SK-N-SH treated with all-trans-retinoic acid at 6 μM for 48 hours (cell line): ENCODE measurements around the gene PDGFD.

ENCODE experiments used
- ATAC-seq: fragments of 200-7000 bp; cut with Tn5 transposase; 3 replicates; pipeline ENCODE4 v1.9.1; 2020; ENCODE audit warnings: mild to moderate bottlenecking, moderate library complexity
- ARNTL ChIP-seq: fragments of 450-650 bp; formaldehyde crosslinking; IDR thresholded peaks from 2 replicates; pipeline ENCODE4 v1.5.0; 2020; ENCODE audit warnings: low read depth, mild to moderate bottlenecking, moderate library complexity, borderline replicate concordance
- BACH2 ChIP-seq: fragments of 250-450 bp; sonication (Bioruptor Pico); IDR thresholded peaks from 2 replicates; pipeline ENCODE4 v1.9.0; 2021; ENCODE audit warnings: mild to moderate bottlenecking, borderline replicate concordance
- CSDC2 ChIP-seq: fragments of 250-450 bp; sonication (Bioruptor Pico); IDR thresholded peaks from 2 replicates; pipeline ENCODE4 v1.5.0; 2020; ENCODE audit warnings: mild to moderate bottlenecking, moderate library complexity
- ESRRG ChIP-seq: fragments of 250-450 bp; sonication (Bioruptor Pico); IDR thresholded peaks from 2 replicates; pipeline ENCODE4 v1.6.1; 2021; ENCODE audit warnings: mild to moderate bottlenecking
- GLIS3 ChIP-seq: fragments of 250-450 bp; sonication (Bioruptor Pico); IDR thresholded peaks from 2 replicates; pipeline ENCODE4 v1.5.0; 2020; ENCODE audit warnings: mild to moderate bottlenecking, moderate library complexity
- ISL1 ChIP-seq: fragments of 250-450 bp; sonication (Bioruptor Pico); IDR thresholded peaks from 2 replicates; pipeline ENCODE4 v2.1.2; 2022; ENCODE audit warnings: mild to moderate bottlenecking, moderate library complexity
- OSR1 ChIP-seq: fragments of 250-450 bp; sonication (Bioruptor Pico); IDR thresholded peaks from 2 replicates; pipeline ENCODE4 v1.8.0; 2022; ENCODE audit warnings: moderate library complexity, mild to moderate bottlenecking, inconsistent platforms
- RARB ChIP-seq: fragments of 250-450 bp; sonication (Bioruptor Pico); IDR thresholded peaks from 2 replicates; pipeline ENCODE4 v1.8.0; 2021; ENCODE audit warnings: mild to moderate bottlenecking, moderate library complexity
- SNAI2 ChIP-seq: fragments of 250-450 bp; sonication (Bioruptor Pico); IDR thresholded peaks from 2 replicates; pipeline ENCODE4 v1.5.0; 2020; ENCODE audit warnings: mild to moderate bottlenecking, moderate library complexity
- TCF4 ChIP-seq: fragments of 250-450 bp; sonication (Bioruptor Pico); IDR thresholded peaks from 2 replicates; pipeline ENCODE4 v1.8.0; 2021; ENCODE audit warnings: mild to moderate bottlenecking, moderate library complexity, borderline replicate concordance
- TOX ChIP-seq: fragments of 250-450 bp; sonication (Bioruptor Pico); IDR thresholded peaks from 2 replicates; pipeline ENCODE4 v1.8.0; 2021; ENCODE audit warnings: mild to moderate bottlenecking, moderate library complexity, borderline replicate concordance
- ZC3H10 ChIP-seq: fragments of 250-450 bp; sonication (Bioruptor Pico); IDR thresholded peaks from 2 replicates; pipeline ENCODE4 v1.5.1; 2021; ENCODE audit warnings: mild to moderate bottlenecking, moderate library complexity
- ZFP3 ChIP-seq: fragments of 250-450 bp; sonication (Bioruptor Pico); IDR thresholded peaks from 2 replicates; pipeline ENCODE4 v1.5.0; 2020; ENCODE audit warnings: mild to moderate bottlenecking, moderate library complexity
- ZFP30 ChIP-seq: fragments of 450-650 bp; formaldehyde crosslinking; IDR thresholded peaks from 2 replicates; pipeline ENCODE4 v1.5.0; 2022; ENCODE audit warnings: mild to moderate bottlenecking, moderate library complexity
- ZNF565 ChIP-seq: fragments of 450-650 bp; formaldehyde crosslinking; conservative IDR thresholded peaks from 2 replicates; pipeline ENCODE4 v1.5.0; 2020; ENCODE audit warnings: low read depth, mild to moderate bottlenecking, moderate library complexity
- ZNF70 ChIP-seq: fragments of 450-650 bp; formaldehyde crosslinking; IDR thresholded peaks from 2 replicates; pipeline ENCODE4 v1.5.0; 2020; ENCODE audit warnings: mild to moderate bottlenecking, moderate library complexity
- ZNF8 ChIP-seq: fragments of 450-650 bp; formaldehyde crosslinking; IDR thresholded peaks from 2 replicates; pipeline ENCODE4 v1.5.0; 2020; ENCODE audit warnings: mild to moderate bottlenecking, moderate library complexity
- TF ChIP-seq, protein P1 (sequence below): fragments of 250-450 bp; sonication (Bioruptor Pico); IDR thresholded peaks from 2 replicates; pipeline ENCODE4 v1.8.0; 2020; ENCODE audit warnings: mild to moderate bottlenecking, moderate library complexity, borderline replicate concordance
- TF ChIP-seq, protein P2 (sequence below): fragments of 250-450 bp; sonication (Bioruptor Pico); IDR thresholded peaks from 2 replicates; pipeline ENCODE4 v1.8.0; 2021; ENCODE audit warnings: low read depth, mild to moderate bottlenecking, moderate library complexity, borderline replicate concordance
- TF ChIP-seq, protein P3 (sequence below): fragments of 250-450 bp; sonication (Bioruptor Pico); IDR thresholded peaks from 2 replicates; pipeline ENCODE4 v1.5.1; 2020; ENCODE audit warnings: low read depth, mild to moderate bottlenecking, moderate library complexity
- TF ChIP-seq, protein P4 (sequence below): fragments of 250-450 bp; sonication (Bioruptor Pico); IDR thresholded peaks from 2 replicates; pipeline ENCODE4 v1.5.0; 2020; ENCODE audit warnings: mild to moderate bottlenecking, moderate library complexity
- TF ChIP-seq, protein P5 (sequence below): fragments of 250-450 bp; sonication (Bioruptor Pico); IDR thresholded peaks from 2 replicates; pipeline ENCODE4 v1.5.1; 2021; ENCODE audit warnings: mild to moderate bottlenecking, moderate library complexity

The PDGFD gene

DNA sequence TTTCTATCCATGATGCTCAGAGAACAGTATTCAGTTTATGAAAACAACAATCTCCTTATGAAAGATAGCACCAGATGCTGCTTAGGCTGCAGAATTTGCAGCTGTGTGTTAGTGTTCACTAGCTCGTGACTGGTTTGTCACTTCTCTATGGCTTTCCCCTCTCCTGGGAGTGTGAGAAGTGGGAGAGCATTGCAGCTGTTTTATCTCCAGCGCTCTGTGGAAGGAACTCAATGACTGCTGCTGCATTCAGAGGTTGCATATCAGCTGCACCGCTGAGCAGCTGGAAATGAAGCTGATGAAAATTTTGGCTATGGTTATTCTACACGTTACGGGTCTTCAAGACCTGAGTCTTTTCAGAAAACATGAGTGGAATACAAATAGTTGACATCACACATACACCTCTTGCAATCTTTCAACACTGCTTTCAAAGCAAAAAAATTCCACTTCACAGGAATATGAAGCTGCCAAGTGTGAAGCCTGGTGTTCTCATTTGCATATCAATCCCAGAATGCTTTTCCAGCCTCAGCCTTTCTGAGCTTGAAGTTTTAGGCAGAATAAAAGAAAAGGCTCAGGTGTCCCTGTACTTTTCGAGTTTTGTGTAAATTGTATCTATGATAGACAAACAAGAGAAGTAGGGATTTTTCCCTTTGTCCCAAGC, 276.8 kb downstream of the PDGFD start:
- no peak for ATAC-seq
- TF ChIP-seq ZNF70 (CRISPR knock-in tag) (no peak), SNAI2 (CRISPR knock-in tag) (no peak), CSDC2 (no peak), ZC3H10 (CRISPR knock-in tag) (no peak), TCF4 (no peak), TOX (CRISPR knock-in tag) (no peak), RARB (CRISPR knock-in tag) (no peak), ZFP3 (CRISPR knock-in tag) (no peak), BACH2 (no peak), ISL1 (CRISPR knock-in tag) (no peak), ARNTL (CRISPR knock-in tag) (no peak), ESRRG (CRISPR knock-in tag) (no peak), OSR1 (CRISPR knock-in tag) (no peak), ZNF8 (CRISPR knock-in tag) (no peak), ZNF565 (CRISPR knock-in tag) (no peak)
- TF ChIP-seq, protein P1, sequence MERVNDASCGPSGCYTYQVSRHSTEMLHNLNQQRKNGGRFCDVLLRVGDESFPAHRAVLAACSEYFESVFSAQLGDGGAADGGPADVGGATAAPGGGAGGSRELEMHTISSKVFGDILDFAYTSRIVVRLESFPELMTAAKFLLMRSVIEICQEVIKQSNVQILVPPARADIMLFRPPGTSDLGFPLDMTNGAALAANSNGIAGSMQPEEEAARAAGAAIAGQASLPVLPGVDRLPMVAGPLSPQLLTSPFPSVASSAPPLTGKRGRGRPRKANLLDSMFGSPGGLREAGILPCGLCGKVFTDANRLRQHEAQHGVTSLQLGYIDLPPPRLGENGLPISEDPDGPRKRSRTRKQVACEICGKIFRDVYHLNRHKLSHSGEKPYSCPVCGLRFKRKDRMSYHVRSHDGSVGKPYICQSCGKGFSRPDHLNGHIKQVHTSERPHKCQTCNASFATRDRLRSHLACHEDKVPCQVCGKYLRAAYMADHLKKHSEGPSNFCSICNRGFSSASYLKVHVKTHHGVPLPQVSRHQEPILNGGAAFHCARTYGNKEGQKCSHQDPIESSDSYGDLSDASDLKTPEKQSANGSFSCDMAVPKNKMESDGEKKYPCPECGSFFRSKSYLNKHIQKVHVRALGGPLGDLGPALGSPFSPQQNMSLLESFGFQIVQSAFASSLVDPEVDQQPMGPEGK (CRISPR knock-in tag): no peak
- TF ChIP-seq, protein P2, sequence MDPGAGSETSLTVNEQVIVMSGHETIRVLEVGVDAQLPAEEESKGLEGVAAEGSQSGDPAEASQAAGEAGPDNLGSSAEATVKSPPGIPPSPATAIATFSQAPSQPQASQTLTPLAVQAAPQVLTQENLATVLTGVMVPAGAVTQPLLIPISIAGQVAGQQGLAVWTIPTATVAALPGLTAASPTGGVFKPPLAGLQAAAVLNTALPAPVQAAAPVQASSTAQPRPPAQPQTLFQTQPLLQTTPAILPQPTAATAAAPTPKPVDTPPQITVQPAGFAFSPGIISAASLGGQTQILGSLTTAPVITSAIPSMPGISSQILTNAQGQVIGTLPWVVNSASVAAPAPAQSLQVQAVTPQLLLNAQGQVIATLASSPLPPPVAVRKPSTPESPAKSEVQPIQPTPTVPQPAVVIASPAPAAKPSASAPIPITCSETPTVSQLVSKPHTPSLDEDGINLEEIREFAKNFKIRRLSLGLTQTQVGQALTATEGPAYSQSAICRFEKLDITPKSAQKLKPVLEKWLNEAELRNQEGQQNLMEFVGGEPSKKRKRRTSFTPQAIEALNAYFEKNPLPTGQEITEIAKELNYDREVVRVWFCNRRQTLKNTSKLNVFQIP (CRISPR knock-in tag): no peak
- TF ChIP-seq, protein P3, sequence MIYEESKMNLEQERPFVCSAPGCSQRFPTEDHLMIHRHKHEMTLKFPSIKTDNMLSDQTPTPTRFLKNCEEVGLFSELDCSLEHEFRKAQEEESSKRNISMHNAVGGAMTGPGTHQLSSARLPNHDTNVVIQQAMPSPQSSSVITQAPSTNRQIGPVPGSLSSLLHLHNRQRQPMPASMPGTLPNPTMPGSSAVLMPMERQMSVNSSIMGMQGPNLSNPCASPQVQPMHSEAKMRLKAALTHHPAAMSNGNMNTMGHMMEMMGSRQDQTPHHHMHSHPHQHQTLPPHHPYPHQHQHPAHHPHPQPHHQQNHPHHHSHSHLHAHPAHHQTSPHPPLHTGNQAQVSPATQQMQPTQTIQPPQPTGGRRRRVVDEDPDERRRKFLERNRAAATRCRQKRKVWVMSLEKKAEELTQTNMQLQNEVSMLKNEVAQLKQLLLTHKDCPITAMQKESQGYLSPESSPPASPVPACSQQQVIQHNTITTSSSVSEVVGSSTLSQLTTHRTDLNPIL (CRISPR knock-in tag): no peak
- TF ChIP-seq, protein P4, sequence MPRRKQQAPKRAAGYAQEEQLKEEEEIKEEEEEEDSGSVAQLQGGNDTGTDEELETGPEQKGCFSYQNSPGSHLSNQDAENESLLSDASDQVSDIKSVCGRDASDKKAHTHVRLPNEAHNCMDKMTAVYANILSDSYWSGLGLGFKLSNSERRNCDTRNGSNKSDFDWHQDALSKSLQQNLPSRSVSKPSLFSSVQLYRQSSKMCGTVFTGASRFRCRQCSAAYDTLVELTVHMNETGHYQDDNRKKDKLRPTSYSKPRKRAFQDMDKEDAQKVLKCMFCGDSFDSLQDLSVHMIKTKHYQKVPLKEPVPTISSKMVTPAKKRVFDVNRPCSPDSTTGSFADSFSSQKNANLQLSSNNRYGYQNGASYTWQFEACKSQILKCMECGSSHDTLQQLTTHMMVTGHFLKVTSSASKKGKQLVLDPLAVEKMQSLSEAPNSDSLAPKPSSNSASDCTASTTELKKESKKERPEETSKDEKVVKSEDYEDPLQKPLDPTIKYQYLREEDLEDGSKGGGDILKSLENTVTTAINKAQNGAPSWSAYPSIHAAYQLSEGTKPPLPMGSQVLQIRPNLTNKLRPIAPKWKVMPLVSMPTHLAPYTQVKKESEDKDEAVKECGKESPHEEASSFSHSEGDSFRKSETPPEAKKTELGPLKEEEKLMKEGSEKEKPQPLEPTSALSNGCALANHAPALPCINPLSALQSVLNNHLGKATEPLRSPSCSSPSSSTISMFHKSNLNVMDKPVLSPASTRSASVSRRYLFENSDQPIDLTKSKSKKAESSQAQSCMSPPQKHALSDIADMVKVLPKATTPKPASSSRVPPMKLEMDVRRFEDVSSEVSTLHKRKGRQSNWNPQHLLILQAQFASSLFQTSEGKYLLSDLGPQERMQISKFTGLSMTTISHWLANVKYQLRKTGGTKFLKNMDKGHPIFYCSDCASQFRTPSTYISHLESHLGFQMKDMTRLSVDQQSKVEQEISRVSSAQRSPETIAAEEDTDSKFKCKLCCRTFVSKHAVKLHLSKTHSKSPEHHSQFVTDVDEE (CRISPR knock-in tag): no peak
- TF ChIP-seq, protein P5, sequence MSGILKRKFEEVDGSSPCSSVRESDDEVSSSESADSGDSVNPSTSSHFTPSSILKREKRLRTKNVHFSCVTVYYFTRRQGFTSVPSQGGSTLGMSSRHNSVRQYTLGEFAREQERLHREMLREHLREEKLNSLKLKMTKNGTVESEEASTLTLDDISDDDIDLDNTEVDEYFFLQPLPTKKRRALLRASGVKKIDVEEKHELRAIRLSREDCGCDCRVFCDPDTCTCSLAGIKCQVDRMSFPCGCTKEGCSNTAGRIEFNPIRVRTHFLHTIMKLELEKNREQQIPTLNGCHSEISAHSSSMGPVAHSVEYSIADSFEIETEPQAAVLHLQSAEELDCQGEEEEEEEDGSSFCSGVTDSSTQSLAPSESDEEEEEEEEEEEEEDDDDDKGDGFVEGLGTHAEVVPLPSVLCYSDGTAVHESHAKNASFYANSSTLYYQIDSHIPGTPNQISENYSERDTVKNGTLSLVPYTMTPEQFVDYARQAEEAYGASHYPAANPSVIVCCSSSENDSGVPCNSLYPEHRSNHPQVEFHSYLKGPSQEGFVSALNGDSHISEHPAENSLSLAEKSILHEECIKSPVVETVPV (CRISPR knock-in tag): no peak
- TF ChIP-seq, all 23 proteins: peak for 0

DNA sequence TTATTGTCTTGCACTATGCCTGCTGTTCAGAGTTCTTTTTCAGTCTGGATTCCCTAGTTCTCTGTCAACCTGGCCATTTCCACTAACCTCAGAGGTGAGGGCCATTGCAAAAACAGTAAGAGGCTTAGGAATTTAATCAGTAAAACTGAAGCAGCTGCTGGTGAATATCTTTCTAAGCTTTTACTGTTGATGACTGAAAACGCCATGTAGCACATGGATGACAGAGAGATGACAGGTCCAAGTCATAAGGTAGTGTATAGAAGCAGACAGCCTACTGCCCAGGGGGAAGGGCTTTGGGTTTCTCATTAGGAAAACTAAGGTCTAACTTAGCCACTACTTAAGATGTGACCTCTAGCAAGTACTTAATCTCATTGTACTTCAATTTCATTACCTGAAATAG, 280.1 kb downstream of the PDGFD start:
- no peak for ATAC-seq
- no peak for TF ChIP-seq ZNF8 (CRISPR knock-in tag)
- no peak for TF ChIP-seq ISL1 (CRISPR knock-in tag)
- TF ChIP-seq, protein P3 (CRISPR knock-in tag): no peak
- no peak for TF ChIP-seq ZFP30
- no peak for TF ChIP-seq ESRRG (CRISPR knock-in tag)
- no peak for TF ChIP-seq TCF4
- TF ChIP-seq OSR1 (CRISPR knock-in tag): no peak
- no peak for TF ChIP-seq ZNF70 (CRISPR knock-in tag)
- TF ChIP-seq GLIS3: no peak
